ENCODE data around the gene LTBP1.

GRCh38 chr2:33383855-33384598 lies 437.3 kb downstream of the LTBP1 start:
- TF ChIP-seq ETS1 (IDR thresholded peaks at IDR 0.05) (no peak), POLR2AphosphoS5 (IDR thresholded peaks at IDR 0.05; ENCODE audit: low read depth) (no peak)
- TF ChIP-seq, protein P1, sequence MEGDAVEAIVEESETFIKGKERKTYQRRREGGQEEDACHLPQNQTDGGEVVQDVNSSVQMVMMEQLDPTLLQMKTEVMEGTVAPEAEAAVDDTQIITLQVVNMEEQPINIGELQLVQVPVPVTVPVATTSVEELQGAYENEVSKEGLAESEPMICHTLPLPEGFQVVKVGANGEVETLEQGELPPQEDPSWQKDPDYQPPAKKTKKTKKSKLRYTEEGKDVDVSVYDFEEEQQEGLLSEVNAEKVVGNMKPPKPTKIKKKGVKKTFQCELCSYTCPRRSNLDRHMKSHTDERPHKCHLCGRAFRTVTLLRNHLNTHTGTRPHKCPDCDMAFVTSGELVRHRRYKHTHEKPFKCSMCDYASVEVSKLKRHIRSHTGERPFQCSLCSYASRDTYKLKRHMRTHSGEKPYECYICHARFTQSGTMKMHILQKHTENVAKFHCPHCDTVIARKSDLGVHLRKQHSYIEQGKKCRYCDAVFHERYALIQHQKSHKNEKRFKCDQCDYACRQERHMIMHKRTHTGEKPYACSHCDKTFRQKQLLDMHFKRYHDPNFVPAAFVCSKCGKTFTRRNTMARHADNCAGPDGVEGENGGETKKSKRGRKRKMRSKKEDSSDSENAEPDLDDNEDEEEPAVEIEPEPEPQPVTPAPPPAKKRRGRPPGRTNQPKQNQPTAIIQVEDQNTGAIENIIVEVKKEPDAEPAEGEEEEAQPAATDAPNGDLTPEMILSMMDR (conservative IDR thresholded peaks at IDR 0.05; ENCODE audit: low read depth in 2 of 2), result no peak

All from GM23338 (cell line).